GM23338 (cell line): ENCODE results near the gene FETUB. TPM values are rescaled to one million over a fixed set of nuclear protein-coding genes. Genes with fewer than 3 reads are reported as not detected.

ENCODE experiments used
- ATAC-seq: fragments of 200-7000 bp; cut with Tn5 transposase; 3 replicates; pipeline ENCODE4 v1.9.1; 2020
- DNase-seq: peaks from one replicate; pipeline ENCODE4 v3.0.0-alpha.2; 2015; ENCODE audit warnings: low spot score
- H2AFZ ChIP-seq: fragments of 200-600 bp; sonication (generic); 2 replicates; pipeline ENCODE4 v1.8.0; 2016; ENCODE audit warnings: antibody characterized with exemption, mild to moderate bottlenecking, moderate library complexity
- H3F3A ChIP-seq: fragments of 200-600 bp; sonication (generic); replicated peaks from 2 replicates; pipeline ENCODE4 v1.8.0; 2017; ENCODE audit warnings: antibody characterized with exemption, mixed run types, low read depth
- H3K27ac ChIP-seq: fragments of 200-600 bp; sonication (generic); 2 replicates; pipeline ENCODE4 v1.6.1; 2016; ENCODE audit warnings: low read depth
- H3K27me3 ChIP-seq: fragments of 200-600 bp; sonication (generic); 2 replicates; pipeline ENCODE4 v1.8.0; 2016; ENCODE audit warnings: mild to moderate bottlenecking, mixed run types, moderate library complexity; ENCODE audit not compliant: insufficient read depth
- H3K36me3 ChIP-seq: fragments of 200-600 bp; sonication (generic); 2 replicates; pipeline ENCODE4 v1.8.0; 2016; ENCODE audit warnings: mild to moderate bottlenecking; ENCODE audit not compliant: insufficient read depth
- H3K4me1 ChIP-seq: fragments of 200-600 bp; sonication (generic); 2 replicates; pipeline ENCODE4 v1.8.0; 2016; ENCODE audit warnings: mild to moderate bottlenecking, moderate library complexity; ENCODE audit not compliant: insufficient read depth
- H3K4me2 ChIP-seq: fragments of 200-600 bp; sonication (generic); 2 replicates; pipeline ENCODE4 v1.7.1; 2017; ENCODE audit warnings: mixed run types
- H3K4me3 ChIP-seq: fragments of 200-600 bp; sonication (generic); 2 replicates; pipeline ENCODE4 v1.6.1; 2016; ENCODE audit warnings: mixed run types
- H3K79me2 ChIP-seq: fragments of 200-600 bp; sonication (generic); replicated peaks from 2 replicates; pipeline ENCODE4 v1.8.0; 2017; ENCODE audit warnings: mild to moderate bottlenecking; ENCODE audit not compliant: insufficient read depth
- H3K9me2 ChIP-seq: fragments of 200-600 bp; sonication (generic); 2 replicates; pipeline ENCODE4 v1.8.0; 2017; ENCODE audit not compliant: insufficient read depth
- H4K20me1 ChIP-seq: fragments of 200-600 bp; sonication (generic); replicated peaks from 2 replicates; pipeline ENCODE4 v1.8.0; 2017; ENCODE audit warnings: mild to moderate bottlenecking; ENCODE audit not compliant: insufficient read depth
- H3K27ac Mint-ChIP-seq: 2 replicates; pipeline ENCODE4 v1.8.0; 2020; ENCODE audit warnings: inconsistent platforms, mild to moderate bottlenecking, moderate library complexity, mixed read lengths
- H3K27me3 Mint-ChIP-seq: 3 replicates; pipeline ENCODE4 v1.8.0; 2022; ENCODE audit warnings: low read depth, mild to moderate bottlenecking, moderate library complexity, mixed read lengths, inconsistent platforms; ENCODE audit not compliant: insufficient read depth, poor library complexity
- H3K36me3 Mint-ChIP-seq: 3 replicates; pipeline ENCODE4 v1.8.0; 2021; ENCODE audit warnings: low read depth, mild to moderate bottlenecking, inconsistent platforms, moderate library complexity, mixed read lengths
- H3K4me1 Mint-ChIP-seq: 3 replicates; pipeline ENCODE4 v1.8.0; 2020; ENCODE audit warnings: mild to moderate bottlenecking, inconsistent platforms, mixed read lengths
- H3K4me3 Mint-ChIP-seq: 3 replicates; pipeline ENCODE4 v1.8.0; 2021; ENCODE audit warnings: moderate library complexity, mild to moderate bottlenecking, inconsistent platforms, mixed read lengths
- H3K9me3 Mint-ChIP-seq: 3 replicates; pipeline ENCODE4 v1.8.0; 2020; ENCODE audit warnings: moderate library complexity, mild to moderate bottlenecking, inconsistent platforms, mixed read lengths
- CREB1 ChIP-seq: fragments of 250-450 bp; sonication (Bioruptor Pico); IDR thresholded peaks from 2 replicates; pipeline ENCODE4 v1.5.0; 2020; ENCODE audit warnings: low read depth, mild to moderate bottlenecking, moderate library complexity
- CTCF ChIP-seq, 2 experiments: fragments of 200-600 bp in 1 of 2; sonication (generic) in 1 of 2; conservative IDR thresholded peaks; 2 replicates each; pipeline versions ENCODE4 v1.5.1 to v1.6.1; 2016 to 2017; ENCODE audit warnings: antibody characterized with exemption in 2 of 2, low read depth in 2 of 2, mild to moderate bottlenecking in 2 of 2, moderate library complexity in 1 of 2
- EZH2 ChIP-seq: fragments of 200-600 bp; sonication (generic); IDR thresholded peaks from one replicate; pipeline ENCODE4 v1.8.0; 2017; ENCODE audit warnings: antibody characterized with exemption, mild to moderate bottlenecking, low read depth; ENCODE audit not compliant: unreplicated experiment
- JUNB ChIP-seq: IDR thresholded peaks from one replicate; pipeline ENCODE4 v1.6.1; 2016; ENCODE audit warnings: antibody characterized with exemption; ENCODE audit not compliant: unreplicated experiment
- NANOG ChIP-seq: IDR thresholded peaks from 2 replicates; pipeline ENCODE4 v1.6.1; 2016; ENCODE audit warnings: antibody characterized with exemption, borderline replicate concordance
- REST ChIP-seq: IDR thresholded peaks from one replicate; pipeline ENCODE4 v1.6.1; 2018; ENCODE audit warnings: antibody characterized with exemption; ENCODE audit not compliant: unreplicated experiment
- STAT1 ChIP-seq: IDR thresholded peaks from one replicate; pipeline ENCODE4 v1.6.1; 2016; ENCODE audit warnings: antibody characterized with exemption; ENCODE audit not compliant: unreplicated experiment
- ZNF114 ChIP-seq: fragments of 250-450 bp; sonication (Bioruptor Pico); IDR thresholded peaks from 2 replicates; pipeline ENCODE4 v1.5.0; 2020; ENCODE audit warnings: mild to moderate bottlenecking, moderate library complexity
- ZNF331 ChIP-seq: fragments of 250-450 bp; sonication (Bioruptor Pico); IDR thresholded peaks from 2 replicates; pipeline ENCODE4 v1.5.0; 2020; ENCODE audit warnings: low read depth, mild to moderate bottlenecking, moderate library complexity
- ZNF462 ChIP-seq: fragments of 250-450 bp; sonication (Bioruptor Pico); IDR thresholded peaks from 2 replicates; pipeline ENCODE4 v1.5.0; 2020; ENCODE audit warnings: mild to moderate bottlenecking, moderate library complexity
- polyA plus RNA-seq: library from polyadenylated mRNA; unstranded; fragments of >200 nt; fragmentation: Nextera tagmentation; extraction: Ambion mirVana; gene quantifications from 2 replicates; pipeline ENCODE4 v1.2.1, GENCODE V29; 2016
- total RNA-seq: library from RNA; depleted of rRNA; stranded (reverse); fragments of >200 nt; shearing (Covaris generic); gene quantifications from 2 replicates; pipeline ENCODE4 v1.2.3, GENCODE V29; 2014

The FETUB gene
- total and polyA plus RNA-seq, 2 experiments from 2014 or later: 0.26 TPM; not detected in 1

GRCh38 chr3:186592682-186593081 lies 47.5 kb upstream of the FETUB start (continued):
- no peak for TF ChIP-seq CTCF (conservative IDR thresholded peaks at IDR 0.05; ENCODE audit: low read depth in 2 of 2)
- no peak for TF ChIP-seq STAT1
- TF ChIP-seq CREB1: no peak
- TF ChIP-seq ZNF331: no peak
- TF ChIP-seq ZNF114: no peak
- no peak for TF ChIP-seq REST
- no peak for TF ChIP-seq NANOG
- no peak for TF ChIP-seq EZH2

- peaks cover 2% of the 10 kb centered on the region for H3K27me3 Mint-ChIP-seq
- no peaks in the 10 kb centered on the region for H3K36me3 Mint-ChIP-seq
- H3K9me2 ChIP-seq: no peaks in the 10 kb centered on the region
- H3K36me3 ChIP-seq: no peaks in the 10 kb centered on the region
- no peaks in the 10 kb centered on the region for H3F3A ChIP-seq
- H4K20me1 ChIP-seq: no peaks in the 10 kb centered on the region
- H3K4me3 Mint-ChIP-seq: no peak overlapping the region
- H2AFZ ChIP-seq: no peak overlapping the region
- H3K4me3 ChIP-seq: no peak overlapping the region
- H3K4me2 ChIP-seq: no peak overlapping the region
- H3K4me1 Mint-ChIP-seq: peaks cover 6% of the 10 kb centered on the region
- H3K9me3 Mint-ChIP-seq: no peaks in the 10 kb centered on the region; the same call in 2 of the 3 replicates
- no peaks in the 10 kb centered on the region for H3K79me2 ChIP-seq
- H3K27ac Mint-ChIP-seq: no peak overlapping the region
- DNase-seq (no peak), ATAC-seq (no peak)
- no peaks in the 10 kb centered on the region for H3K27me3 ChIP-seq
- no peaks in the 10 kb centered on the region for H3K4me1 ChIP-seq
- no peak overlapping the region for H3K27ac ChIP-seq
- TF ChIP-seq EZH2 (no peak), REST (no peak), CREB1 (no peak), ZNF462 (CRISPR knock-in tag) (no peak), ZNF114 (no peak), JUNB (no peak)
Measured at GRCh38 chr3:186593862-186594261, 46.3 kb upstream of the FETUB start.
